CD4-positive, alpha-beta T cell treated with Interferon alpha-2 for 1 hour (primary cell): ENCODE data around the gene NTM.

Experiments used
- DNase-seq, 2 donors: peaks; one replicate each; pipeline ENCODE4 v3.0.0-alpha.2; 2020 to 2022

NTM gene

DNA sequence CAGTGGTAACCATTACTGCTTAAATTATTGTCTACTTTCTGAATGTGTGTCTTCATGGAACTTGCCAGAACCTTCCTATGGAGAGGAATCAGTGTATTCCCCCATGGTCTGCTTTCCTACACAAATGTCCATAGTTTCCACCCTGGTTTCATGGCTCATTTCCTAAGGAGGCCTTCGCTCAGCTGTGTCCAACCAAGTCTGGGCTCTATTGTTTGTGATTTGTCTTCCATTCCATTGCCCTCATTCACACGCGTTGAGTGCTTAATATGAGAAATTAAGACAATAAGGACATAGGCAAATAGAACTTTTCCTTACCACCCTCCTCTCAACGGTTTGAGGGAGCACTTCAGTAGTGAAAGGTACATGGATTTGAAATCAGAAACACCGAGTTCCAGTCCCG, 510.6 kb downstream of the NTM start:
- DNase-seq, result no peak

DNA sequence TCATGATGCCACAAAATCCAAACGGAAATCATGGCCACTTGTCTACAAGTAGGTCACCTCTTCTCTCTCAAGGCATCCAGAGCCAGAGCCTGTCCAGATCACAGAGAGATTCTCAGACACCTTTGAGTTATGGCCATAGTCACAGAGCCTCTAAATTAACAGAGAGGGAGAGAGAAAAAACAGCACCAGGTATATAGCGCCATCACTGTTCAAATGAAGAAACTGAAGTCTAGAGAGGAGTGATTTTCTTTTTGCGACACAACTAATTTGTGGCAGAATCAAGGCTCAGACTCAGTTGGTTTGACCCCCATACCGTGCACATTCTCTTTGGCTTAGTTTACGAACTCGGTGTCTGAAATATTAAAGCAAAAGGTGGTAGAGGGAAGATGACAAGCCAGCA, 512.9 kb downstream of the NTM start:
- no peak for DNase-seq

- no peak for DNase-seq
These were observed 514.2 kb downstream of the NTM start for GRCh38 chr11:131884461-131885073.

DNA sequence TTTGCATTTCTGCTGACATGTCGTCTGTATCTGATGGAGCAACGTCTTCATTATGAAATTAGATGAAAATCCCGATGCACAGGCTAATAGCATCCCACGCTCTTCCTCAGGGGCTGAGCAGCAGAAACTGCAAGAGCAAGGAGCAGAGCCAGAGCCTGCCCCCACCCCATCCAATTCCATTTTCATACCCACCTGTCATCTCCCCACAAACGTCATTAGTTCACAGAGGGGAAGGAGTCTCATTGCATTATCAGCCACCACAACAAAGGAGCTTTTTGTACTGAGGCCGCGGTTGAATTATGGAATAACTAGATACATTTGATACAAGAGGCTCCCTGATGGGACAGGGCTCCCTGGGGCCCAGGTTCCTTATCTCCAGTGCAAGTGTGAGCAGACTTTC, 515.0 kb downstream of the NTM start:
- no peak for DNase-seq

- no peak for DNase-seq
These were observed 515.8 kb downstream of the NTM start for GRCh38 chr11:131886201-131886600.

GRCh38 chr11:131888230-131888855, 517.9 kb downstream of the NTM start:
- no peak for DNase-seq

DNA sequence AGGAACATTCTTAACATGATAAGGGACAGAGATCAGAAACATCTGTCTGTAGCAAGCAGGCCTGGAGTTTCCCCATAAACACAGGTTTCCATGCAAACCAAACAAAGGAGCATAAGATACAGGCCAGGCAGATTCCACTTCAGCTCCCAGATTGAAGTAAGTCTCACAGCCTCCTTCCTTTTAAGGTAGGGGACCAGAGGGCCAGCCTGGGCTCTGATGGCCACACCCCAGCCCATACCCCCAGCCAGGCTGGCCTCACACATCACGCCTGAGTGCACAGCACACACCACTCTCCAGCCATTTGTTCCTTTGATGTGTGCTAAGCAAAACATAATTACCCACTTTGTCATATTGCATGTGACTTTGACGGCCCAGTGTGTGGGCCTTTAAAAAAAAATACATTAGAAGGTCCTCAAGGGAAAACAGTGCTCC, 518.7 kb downstream of the NTM start:
- no peak for DNase-seq

DNA sequence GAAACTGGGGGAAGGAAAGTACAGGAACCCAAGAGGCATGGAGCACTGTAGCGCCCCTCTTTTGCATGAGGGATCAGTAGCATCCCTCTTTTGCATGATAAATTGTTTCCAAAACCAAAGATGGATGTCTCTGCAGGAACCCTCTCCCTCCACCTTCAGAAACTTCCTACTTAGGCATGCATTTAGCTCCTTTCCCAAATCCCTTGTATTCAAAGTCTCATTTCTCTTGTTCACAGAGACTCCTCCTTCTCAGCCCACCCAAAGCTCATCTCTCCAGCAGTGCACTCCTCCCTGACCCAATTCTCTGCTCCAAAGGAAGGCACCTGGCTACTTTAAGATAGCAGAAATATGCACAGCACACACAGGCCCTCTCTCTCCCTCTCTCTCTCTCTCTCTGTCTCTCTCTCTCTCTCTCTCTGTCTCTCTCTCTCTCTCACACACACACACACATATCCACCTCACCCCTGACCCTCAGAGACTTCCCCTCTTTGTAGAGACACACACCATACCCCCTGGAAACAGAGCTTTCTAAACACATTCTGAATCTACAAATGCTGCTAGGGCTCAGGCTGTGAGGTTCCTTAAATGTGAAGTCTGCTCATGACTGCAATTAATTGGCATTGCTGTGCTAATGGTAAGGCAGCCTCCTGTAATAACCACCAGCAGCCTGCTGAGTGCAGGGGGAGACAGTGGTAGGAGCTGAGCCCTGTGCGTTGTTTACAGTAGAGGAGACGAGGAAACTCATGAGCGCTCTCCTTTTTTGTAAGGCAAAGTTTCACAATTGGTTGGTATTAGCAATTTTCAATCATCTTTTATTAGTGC, 519.6 kb downstream of the NTM start:
- no peak for DNase-seq

GRCh38 chr11:131893103-131893890, 522.9 kb downstream of the NTM start:
- no peak for DNase-seq

DNA sequence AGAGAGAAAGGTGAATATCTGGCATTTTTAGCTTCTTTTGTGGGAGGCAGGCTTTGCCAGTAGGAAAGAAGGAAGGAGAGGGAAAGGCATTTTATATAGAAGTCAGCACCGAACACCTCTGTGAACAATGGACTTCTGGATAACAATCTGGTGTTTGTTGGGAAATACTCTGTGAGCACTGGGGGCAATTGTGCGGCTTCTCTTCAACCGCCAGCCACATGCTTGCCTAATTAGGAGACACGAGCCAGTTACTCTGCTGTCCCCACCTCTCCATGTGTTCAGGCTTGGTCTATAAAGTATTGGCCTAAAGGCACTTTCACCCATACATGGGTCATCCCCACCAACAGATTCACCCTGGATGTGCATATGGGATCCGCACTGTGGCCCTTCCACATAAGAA, 523.6 kb downstream of the NTM start:
- no peak for DNase-seq

GRCh38 chr11:131894615-131895544, 524.5 kb downstream of the NTM start:
- no peak for DNase-seq

- DNase-seq, result no peak
These were observed 525.5 kb downstream of the NTM start for GRCh38 chr11:131895865-131896264.

DNA sequence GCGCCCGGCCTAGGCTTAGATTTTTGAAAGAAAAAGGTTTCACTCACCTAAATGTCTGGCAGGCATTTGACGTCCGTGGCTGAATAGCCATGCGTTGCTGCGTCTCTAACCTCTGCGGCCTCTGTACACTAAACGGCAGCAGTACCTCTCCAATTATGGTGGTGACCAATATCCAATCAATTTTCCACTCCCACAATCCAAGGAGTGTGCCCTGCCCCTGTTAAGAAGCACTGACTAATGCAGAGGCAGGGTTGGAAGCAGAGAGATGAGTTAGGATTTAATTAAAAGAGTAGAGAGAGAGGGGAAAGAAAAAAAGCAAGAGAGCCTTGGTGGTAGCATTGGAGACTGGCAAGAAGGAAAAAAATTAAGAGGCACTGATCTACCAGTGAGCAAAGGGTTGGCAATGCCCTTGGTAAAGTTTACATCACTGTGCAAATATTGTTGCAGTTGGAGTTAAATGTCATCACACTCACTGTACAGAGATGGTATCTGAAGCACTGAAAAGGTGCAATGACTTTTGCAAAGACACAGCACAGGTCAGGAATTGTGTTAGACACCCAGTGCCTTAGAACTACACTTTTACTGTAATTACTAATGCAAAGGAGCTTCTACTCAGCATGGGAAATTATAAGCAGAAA, 526.7 kb downstream of the NTM start:
- no peak for DNase-seq

DNA sequence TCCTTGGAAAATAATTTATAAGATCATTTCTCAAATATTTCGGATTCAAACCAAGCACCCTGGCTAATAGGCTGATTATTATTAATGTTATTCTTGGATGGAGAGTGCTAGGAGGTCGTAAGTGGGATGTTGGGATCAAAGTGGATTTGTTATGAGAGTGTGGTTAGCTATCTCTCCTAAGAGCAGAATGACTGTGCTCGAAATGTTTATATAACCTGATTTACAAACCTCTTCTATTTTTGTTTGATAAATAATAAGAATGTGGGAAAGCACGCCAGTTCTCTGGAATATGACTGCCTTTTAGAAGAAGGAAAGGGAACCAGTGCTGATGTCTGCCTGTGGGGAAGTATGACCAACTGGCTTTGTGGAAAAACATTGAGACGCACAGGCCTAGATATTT, 527.5 kb downstream of the NTM start:
- DNase-seq, result no peak

GRCh38 chr11:131898949-131899348, 528.5 kb downstream of the NTM start:
- DNase-seq, result no peak

GRCh38 chr11:131899950-131900580, 529.6 kb downstream of the NTM start:
- DNase-seq, result no peak

DNA sequence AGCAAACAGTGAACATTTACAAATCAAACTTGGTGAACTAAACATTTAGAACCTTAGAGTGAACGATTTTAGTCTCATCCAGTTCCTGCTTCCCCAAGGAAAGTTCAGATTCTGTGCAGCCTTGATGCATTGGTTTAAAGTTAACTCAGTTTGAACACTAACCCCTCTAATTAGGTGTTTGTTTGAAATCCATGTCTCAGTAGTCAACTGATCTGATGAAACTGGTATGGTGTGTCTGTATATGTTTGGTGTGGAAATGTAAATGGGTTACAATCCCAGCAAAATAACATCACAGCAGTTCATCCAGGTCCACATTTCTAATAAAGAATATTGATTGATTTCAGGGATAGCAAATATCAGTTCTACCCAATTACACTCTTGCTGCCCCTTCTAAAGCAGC, 532.0 kb downstream of the NTM start:
- DNase-seq, result no peak

- DNase-seq, result no peak
These were observed 532.7 kb downstream of the NTM start for GRCh38 chr11:131903074-131903473.

DNA sequence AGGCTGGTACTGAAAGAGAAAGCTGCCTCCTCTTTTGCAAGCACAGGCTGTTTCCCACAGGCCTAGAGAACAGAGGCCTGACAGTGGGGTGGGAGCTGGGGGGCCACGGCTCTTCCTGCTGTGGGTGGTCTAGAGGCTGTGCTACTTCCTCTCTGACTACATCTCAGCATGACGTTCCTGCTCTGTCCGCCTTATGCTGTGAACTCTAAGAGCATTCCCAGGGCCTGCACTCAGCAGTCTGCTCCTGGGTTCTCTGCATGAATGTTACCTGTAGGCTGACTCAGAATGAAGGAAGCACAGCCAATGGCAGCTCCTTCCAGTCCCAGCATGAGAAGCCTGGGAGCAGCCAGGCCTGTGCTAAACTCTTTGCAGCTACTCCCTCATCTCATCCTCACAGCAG, 534.3 kb downstream of the NTM start:
- DNase-seq, result no peak

DNA sequence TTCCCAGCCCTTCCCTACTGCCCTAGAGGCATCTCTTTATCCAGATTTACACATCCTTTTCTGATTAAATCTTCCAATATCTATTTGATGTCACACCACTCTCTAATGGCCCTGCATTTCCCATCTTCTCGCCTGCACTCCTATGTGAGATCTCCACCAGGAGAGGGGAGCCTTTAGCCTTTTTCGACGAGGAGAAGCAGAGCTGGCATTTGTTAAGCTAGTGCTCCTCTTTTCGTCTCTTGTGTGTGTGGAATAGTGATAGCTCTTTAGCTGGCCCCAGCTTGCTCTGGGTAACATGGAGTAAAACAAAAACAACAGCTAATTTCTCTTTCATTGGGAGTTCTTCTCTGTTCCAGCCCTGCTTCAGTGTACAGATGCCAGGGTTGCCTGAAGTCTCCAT, 536.5 kb downstream of the NTM start:
- DNase-seq, result no peak

DNA sequence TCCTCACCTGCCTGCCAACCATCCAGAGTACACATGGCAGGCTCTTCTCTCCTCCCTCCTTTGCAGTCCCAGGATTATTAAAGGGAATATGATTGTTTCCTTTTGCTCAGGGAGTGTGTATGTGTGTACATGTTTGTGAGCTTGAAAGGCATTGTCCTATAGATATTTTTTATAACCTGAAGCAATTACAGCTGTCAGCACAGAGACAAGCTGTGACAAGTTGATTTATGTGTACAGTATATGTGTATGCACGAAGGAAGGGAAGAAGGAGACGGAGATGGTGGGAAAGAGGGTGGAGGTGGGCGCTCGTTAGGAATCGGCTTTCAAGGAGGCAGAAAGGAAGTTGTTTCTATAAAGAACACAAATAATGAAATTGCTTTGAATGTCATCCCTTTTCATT, 537.0 kb downstream of the NTM start:
- DNase-seq, result no peak
